Left lobe of liver (tissue), 2 donors: Measurements from ENCODE around the gene GNG4. TPM values are rescaled to one million over a fixed set of nuclear protein-coding genes. Genes with fewer than 3 reads are reported as not detected.
"Not testable (repeated sequence)": the region's sequence is repeated elsewhere in the genome, so short reads cannot be mapped to it uniquely, and the experiment has no call there.

ENCODE experiments used
- ATAC-seq: fragments of 200-7000 bp; cut with Tn5 transposase; one replicate; pipeline ENCODE4 v1.9.1; 2020; ENCODE audit warnings: mild to moderate bottlenecking, moderate library complexity
- DNase-seq: peaks from one replicate; pipeline ENCODE4 v3.0.0-alpha.2; 2020; ENCODE audit warnings: low spot score
- total RNA-seq: library from RNA; stranded (reverse); gene quantifications from one replicate; pipeline ENCODE4 v1.2.1, GENCODE V29; 2021
- donor health status: DM: no; HTN: no; CAD: no; lungs with moderate emphysema.
- donor health status: DM: no; HTN: yes; CAD: no.

Gene GNG4
- total RNA-seq, 1 donor from 2014 or later: not detected

GRCh38 chr1:235588156-235588555, 61.4 kb downstream of the GNG4 start:
- DNase-seq (no peak), ATAC-seq (no peak)

- DNase-seq (no peak), ATAC-seq (no peak)
Measured at GRCh38 chr1:235586992-235587391, 62.6 kb downstream of the GNG4 start.

GRCh38 chr1:235586413-235586812, 63.2 kb downstream of the GNG4 start:
- ATAC-seq: no peak
- DNase-seq: no peak

- DNase-seq (no peak), ATAC-seq (no peak)
Measured at GRCh38 chr1:235584973-235585372, 64.6 kb downstream of the GNG4 start.

- ATAC-seq: no peak
- DNase-seq: no peak
Measured at GRCh38 chr1:235583511-235584001, 66.0 kb downstream of the GNG4 start.

- ATAC-seq (no peak), DNase-seq (no peak)
Measured at GRCh38 chr1:235582130-235582529, 67.5 kb downstream of the GNG4 start.

GRCh38 chr1:235579891-235580290, 69.7 kb downstream of the GNG4 start:
- DNase-seq (no peak), ATAC-seq (no peak)

- DNase-seq: no peak
Measured at GRCh38 chr1:235575597-235575996, 74.0 kb downstream of the GNG4 start.

GRCh38 chr1:235573880-235574279, 75.7 kb downstream of the GNG4 start:
- DNase-seq (no peak), ATAC-seq (no peak)

More at GRCh38 chr1:235575597-235575996, 74.0 kb downstream of the GNG4 start:
- ATAC-seq: no peak

GRCh38 chr1:235572971-235573370, 76.6 kb downstream of the GNG4 start:
- ATAC-seq, DNase-seq: not testable (repeated sequence)

GRCh38 chr1:235571482-235571881, 78.1 kb downstream of the GNG4 start:
- ATAC-seq (no peak), DNase-seq (no peak)

- no peak for ATAC-seq
- DNase-seq: no peak
Measured at GRCh38 chr1:235567812-235568503, 81.6 kb downstream of the GNG4 start.

- ATAC-seq (no peak), DNase-seq (no peak)
Measured at GRCh38 chr1:235566084-235566483, 83.5 kb downstream of the GNG4 start.

- no peak for ATAC-seq
- DNase-seq: no peak
Measured at GRCh38 chr1:235563513-235564061, 86.0 kb downstream of the GNG4 start.

GRCh38 chr1:235562589-235562988, 87.0 kb downstream of the GNG4 start:
- DNase-seq (no peak), ATAC-seq (no peak)

- no peak for ATAC-seq
- no peak for DNase-seq
Measured at GRCh38 chr1:235558621-235559169, 90.9 kb downstream of the GNG4 start.

GRCh38 chr1:235557495-235557894, 92.1 kb downstream of the GNG4 start:
- no peak for ATAC-seq
- DNase-seq: no peak

GRCh38 chr1:235556807-235557206, 92.8 kb downstream of the GNG4 start:
- ATAC-seq: no peak
- DNase-seq: no peak

- ATAC-seq (no peak), DNase-seq (no peak)
Measured at GRCh38 chr1:235553112-235553551, 96.5 kb downstream of the GNG4 start.

- ATAC-seq (no peak), DNase-seq (no peak)
Measured at GRCh38 chr1:235552146-235552716, 97.4 kb downstream of the GNG4 start.

GRCh38 chr1:235549351-235550139, 100.0 kb downstream of the GNG4 start:
- DNase-seq: no peak
- no peak for ATAC-seq
